Measurements from ENCODE around the gene P2RX6.

P2RX6 gene

DNA sequence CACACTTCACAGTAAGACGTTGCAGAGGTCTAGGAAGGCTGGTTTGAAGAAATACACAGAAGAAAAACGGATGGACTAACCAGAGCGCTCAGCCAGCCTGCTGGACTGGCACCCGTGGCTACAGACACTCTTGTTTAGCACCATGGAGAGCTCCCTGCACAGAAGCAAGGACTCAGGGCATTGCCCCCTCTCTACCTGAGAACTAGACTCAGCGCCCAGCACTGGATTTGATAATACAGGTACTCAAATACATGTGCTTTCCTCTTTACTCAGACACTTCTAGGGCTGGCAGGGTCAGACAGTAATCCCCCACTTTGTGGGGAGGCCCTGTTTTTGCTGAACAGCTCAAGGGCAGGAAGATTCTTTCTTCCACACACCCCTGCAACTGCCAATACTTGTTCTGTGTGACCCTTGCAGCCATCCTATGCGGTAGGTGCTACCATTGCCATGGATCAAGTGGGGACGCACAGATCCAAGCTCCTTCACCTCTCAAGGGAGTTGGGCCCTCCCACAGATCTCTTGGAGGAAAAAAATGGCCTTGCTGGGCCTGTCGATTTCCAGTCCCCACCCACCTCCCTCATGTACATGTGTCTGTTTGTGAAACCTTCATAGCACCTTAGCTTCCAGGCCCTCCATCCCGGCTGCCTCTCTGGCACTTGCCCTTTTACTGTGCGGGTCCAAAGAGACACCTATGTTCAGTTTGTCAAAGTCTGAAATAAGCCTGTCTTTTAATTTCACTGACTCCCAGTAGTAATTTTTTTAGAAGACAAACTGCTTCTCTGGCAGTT, 5.1 kb upstream of the P2RX6 start:
- no peaks in the 10 kb centered on the region for H3K27me3 ChIP-seq (replicated peaks; ENCODE audit: control insufficient read depth, insufficient read depth, low read length)
- H3K36me3 ChIP-seq (ENCODE audit: control insufficient read depth, insufficient read depth, low read length), result no peaks in the 10 kb centered on the region
- no peak overlapping the region for H3K4me3 ChIP-seq (replicated peaks; ENCODE audit: low read depth, low read length)
- no peak for DNase-seq (ENCODE audit: extremely low read depth, insufficient read length)
- TF ChIP-seq, protein P1, sequence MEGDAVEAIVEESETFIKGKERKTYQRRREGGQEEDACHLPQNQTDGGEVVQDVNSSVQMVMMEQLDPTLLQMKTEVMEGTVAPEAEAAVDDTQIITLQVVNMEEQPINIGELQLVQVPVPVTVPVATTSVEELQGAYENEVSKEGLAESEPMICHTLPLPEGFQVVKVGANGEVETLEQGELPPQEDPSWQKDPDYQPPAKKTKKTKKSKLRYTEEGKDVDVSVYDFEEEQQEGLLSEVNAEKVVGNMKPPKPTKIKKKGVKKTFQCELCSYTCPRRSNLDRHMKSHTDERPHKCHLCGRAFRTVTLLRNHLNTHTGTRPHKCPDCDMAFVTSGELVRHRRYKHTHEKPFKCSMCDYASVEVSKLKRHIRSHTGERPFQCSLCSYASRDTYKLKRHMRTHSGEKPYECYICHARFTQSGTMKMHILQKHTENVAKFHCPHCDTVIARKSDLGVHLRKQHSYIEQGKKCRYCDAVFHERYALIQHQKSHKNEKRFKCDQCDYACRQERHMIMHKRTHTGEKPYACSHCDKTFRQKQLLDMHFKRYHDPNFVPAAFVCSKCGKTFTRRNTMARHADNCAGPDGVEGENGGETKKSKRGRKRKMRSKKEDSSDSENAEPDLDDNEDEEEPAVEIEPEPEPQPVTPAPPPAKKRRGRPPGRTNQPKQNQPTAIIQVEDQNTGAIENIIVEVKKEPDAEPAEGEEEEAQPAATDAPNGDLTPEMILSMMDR (IDR thresholded peaks at IDR 0.05; ENCODE audit: insufficient read depth, low read length, poor library complexity, severe bottlenecking), result no peak

DNA sequence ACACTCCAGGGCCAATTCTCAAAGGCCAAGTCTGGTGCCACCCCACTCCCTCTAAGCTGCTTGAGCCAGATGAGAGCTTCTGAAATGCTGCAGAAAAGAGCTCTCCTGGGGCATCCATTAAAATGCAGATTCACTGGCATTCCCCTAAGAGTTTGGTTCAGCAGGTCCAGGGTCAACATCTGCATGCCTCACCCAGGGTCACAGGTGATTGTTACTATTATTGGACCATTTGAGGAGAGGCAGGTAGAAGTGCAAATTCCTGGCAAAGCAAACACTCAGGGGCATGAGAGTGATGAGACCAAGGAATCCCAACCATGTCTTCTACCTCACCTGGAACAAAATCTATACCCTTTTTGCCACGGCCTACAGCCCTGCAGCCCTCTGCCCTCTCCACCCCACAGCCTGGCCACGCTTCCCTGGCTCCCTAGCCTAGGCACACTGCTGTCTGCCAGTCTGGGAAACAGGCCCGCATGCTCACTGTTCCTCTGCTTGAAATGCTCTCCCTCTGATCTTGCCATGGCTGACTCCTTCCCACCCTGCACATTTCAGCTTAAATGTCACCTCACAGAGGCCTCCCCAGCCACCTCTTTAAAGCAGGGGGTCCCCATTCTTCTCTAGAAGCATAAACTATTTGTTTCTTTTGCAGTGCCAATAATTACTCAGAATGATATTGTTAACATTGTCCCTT, 4.4 kb upstream of the P2RX6 start:
- TF ChIP-seq, protein P1 (IDR thresholded peaks at IDR 0.05; ENCODE audit: insufficient read depth, low read length, poor library complexity, severe bottlenecking), result no peak
- no peaks in the 10 kb centered on the region for H3K27me3 ChIP-seq (replicated peaks; ENCODE audit: control insufficient read depth, insufficient read depth, low read length)
- H3K4me3 ChIP-seq (replicated peaks; ENCODE audit: low read depth, low read length), result no peak overlapping the region
- no peak for DNase-seq (ENCODE audit: extremely low read depth, insufficient read length)
- H3K36me3 ChIP-seq (ENCODE audit: control insufficient read depth, insufficient read depth, low read length), result no peaks in the 10 kb centered on the region

DNA sequence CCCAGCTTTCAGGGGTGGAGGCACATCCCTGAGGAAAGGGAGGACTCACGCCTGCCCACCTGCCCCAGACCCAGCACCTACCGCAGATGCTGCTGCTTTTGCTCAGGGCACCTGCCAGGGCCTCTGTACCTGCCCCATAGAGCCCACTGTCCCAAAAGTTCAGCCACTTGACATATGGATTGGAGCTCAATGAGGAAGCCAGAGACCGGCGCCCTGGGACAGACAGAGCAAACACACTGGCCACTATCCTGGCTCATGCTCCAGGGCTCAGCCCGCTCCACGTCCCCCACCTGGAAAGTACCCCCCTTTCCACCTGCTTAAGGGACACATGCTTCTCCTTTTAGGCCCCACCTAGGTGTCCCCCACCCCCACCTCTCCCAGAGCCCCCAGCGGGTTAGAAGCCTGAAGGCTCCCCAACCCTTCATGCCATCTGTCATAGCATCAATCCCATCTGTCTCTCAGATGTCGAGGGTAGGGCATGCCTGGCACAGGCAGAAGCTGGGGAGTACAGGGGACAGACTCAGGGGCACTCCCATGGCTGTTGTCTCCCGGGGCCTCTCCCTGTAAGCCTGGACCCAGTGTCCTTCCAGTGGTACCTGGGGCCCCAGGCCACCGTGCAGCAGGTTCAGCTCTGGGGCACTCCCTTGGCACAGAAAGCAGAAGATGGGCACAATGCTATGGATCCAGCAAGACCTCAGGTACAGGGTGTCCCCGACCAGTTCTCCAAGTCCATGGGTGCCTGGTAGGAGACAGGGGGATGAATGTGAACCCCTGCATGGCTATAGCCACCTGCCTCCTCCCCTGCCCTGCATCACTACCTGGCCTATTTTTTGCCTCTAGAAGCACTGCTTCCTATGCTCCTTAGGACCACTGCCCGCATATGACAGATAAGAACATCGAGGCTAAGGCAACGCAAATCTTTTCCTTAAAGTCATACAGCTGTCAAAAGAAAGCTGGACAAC, 2.2 kb upstream of the P2RX6 start:
- no peak overlapping the region for H3K4me3 ChIP-seq (replicated peaks; ENCODE audit: low read depth, low read length)
- TF ChIP-seq, protein P1 (IDR thresholded peaks at IDR 0.05; ENCODE audit: insufficient read depth, low read length, poor library complexity, severe bottlenecking), result no peak
- no peak for DNase-seq (ENCODE audit: extremely low read depth, insufficient read length)
- H3K27me3 ChIP-seq (replicated peaks; ENCODE audit: control insufficient read depth, insufficient read depth, low read length), result no peaks in the 10 kb centered on the region; the same call in 1 of the 2 replicates
- H3K36me3 ChIP-seq (ENCODE audit: control insufficient read depth, insufficient read depth, low read length), result no peaks in the 10 kb centered on the region

DNA sequence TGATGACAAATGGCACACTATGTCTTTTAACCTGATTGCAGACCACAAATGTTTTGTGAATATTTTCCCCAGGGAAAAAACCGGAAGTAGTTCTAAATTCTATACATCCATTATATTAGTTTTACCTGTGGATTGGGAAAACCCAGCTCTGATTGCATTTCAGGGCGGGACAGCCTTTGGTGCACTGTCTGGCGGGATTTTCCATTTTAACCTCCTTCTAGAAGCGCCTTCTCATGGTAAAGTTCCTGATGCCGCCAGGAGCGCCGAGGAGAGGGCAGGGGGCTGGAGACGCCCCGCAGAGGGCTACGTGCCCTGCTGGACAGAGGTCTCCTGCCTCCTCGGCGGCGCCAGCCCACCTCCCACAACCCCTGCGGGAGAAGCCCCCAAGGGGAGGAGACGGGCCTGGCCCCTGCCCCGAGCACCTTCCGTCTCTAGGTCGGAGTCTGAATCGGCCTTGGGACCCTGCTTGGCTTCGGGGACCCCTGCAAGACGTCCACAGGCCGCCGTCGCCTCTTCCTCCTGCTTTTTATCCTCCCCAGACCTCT, 1.2 kb upstream of the P2RX6 start:
- no peak for DNase-seq (ENCODE audit: extremely low read depth, insufficient read length)
- Histone ChIP-seq H3K4me3 (replicated peaks; ENCODE audit: low read depth, low read length) (peak overlapping the region; percentile 56), H3K27me3 (replicated peaks; ENCODE audit: control insufficient read depth, insufficient read depth, low read length) (no peaks in the 10 kb centered on the region; the same call in 1 of the 2 replicates), H3K36me3 (ENCODE audit: control insufficient read depth, insufficient read depth, low read length) (no peaks in the 10 kb centered on the region)
- TF ChIP-seq, protein P1 (IDR thresholded peaks at IDR 0.05; ENCODE audit: insufficient read depth, low read length, poor library complexity, severe bottlenecking), result no peak

DNA sequence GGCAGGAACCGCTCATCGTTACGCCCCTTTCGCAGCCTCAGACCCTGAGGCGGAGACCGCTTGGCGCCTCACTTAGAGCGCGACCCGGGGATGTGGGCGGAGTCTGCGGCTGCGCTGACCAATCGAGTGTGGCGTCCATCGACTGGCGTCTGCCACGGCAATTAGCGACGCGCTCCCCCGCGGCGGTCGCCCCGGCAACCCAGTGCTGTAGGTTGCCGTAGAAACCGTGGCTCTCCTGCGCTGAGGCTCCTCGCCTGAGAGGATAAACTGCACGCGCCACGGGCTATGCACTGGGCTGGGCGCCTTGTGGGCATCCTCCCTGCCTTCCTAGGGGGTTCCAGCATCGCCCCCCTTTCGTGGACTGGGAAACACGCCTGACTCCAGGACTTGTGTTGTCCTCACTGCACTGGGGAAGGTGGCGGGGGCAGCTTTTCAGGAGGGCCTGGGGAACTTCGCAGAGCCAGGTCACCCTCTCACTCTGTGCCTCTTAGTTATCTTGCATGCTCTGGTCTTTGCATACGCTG, 701 bp upstream of the P2RX6 start:
- Histone ChIP-seq H3K36me3 (ENCODE audit: control insufficient read depth, insufficient read depth, low read length) (no peaks in the 10 kb centered on the region), H3K4me3 (replicated peaks; ENCODE audit: low read depth, low read length) (peak overlapping the region; percentile 56), H3K27me3 (replicated peaks; ENCODE audit: control insufficient read depth, insufficient read depth, low read length) (no peaks in the 10 kb centered on the region; the same call in 1 of the 2 replicates)
- TF ChIP-seq, protein P1 (IDR thresholded peaks at IDR 0.05; ENCODE audit: insufficient read depth, low read length, poor library complexity, severe bottlenecking), result no peak
- peak; percentile 94 for DNase-seq (ENCODE audit: extremely low read depth, insufficient read length)
